HepG2 (cell line): ENCODE measurements around the gene MOG. TPM values are rescaled to one million over a fixed set of nuclear protein-coding genes. Genes with fewer than 3 reads are reported as not detected.

Experiments used
- BRCA1 ChIP-seq: sonication (generic); formaldehyde crosslinking; IDR thresholded peaks from 2 replicates; pipeline ENCODE4 v1.4.0; 2020; ENCODE audit warnings: missing genetic modification reagents
- BRD4 ChIP-seq: sonication (generic); formaldehyde crosslinking; IDR thresholded peaks from 2 replicates; pipeline ENCODE4 v1.4.0; 2020; ENCODE audit warnings: missing genetic modification reagents
- CBX2 ChIP-seq, 2 experiments: fragments of 200-600 bp in 1 of 2; sonication (generic); formaldehyde crosslinking in 1 of 2; IDR thresholded peaks; 2 replicates each; pipeline versions ENCODE4 v1.7.0 to v1.8.1; 2018 to 2022; ENCODE audit warnings: low read depth in 2 of 2, low read length in 1 of 2, mild to moderate bottlenecking in 1 of 2, missing genetic modification reagents in 1 of 2
- ELK4 ChIP-seq: sonication (generic); formaldehyde crosslinking; IDR thresholded peaks from 2 replicates; pipeline ENCODE4 v1.9.0; 2021; ENCODE audit warnings: missing genetic modification reagents, borderline replicate concordance
- FLYWCH1 ChIP-seq: sonication (generic); formaldehyde crosslinking; IDR thresholded peaks from 2 replicates; pipeline ENCODE4 v1.8.1; 2023; ENCODE audit warnings: mild to moderate bottlenecking, missing genetic modification reagents
- FOXM1 ChIP-seq: sonication (generic); formaldehyde crosslinking; IDR thresholded peaks from 2 replicates; pipeline ENCODE4 v1.5.0; 2020; ENCODE audit warnings: missing genetic modification reagents
- GTF2F1 ChIP-seq: fragments of 150-350 bp; IDR thresholded peaks from 2 replicates; pipeline ENCODE4 v1.6.1; 2014; ENCODE audit warnings: low read length
- HDAC2 ChIP-seq: sonication (generic); formaldehyde crosslinking; IDR thresholded peaks from 2 replicates; pipeline ENCODE4 v1.4.0; 2020; ENCODE audit warnings: missing genetic modification reagents
- KLF15 ChIP-seq: sonication (generic); formaldehyde crosslinking; IDR thresholded peaks from 2 replicates; pipeline ENCODE4 v1.8.1; 2023; ENCODE audit warnings: borderline replicate concordance, mild to moderate bottlenecking, inconsistent platforms, missing genetic modification reagents, mixed read lengths
- MYC ChIP-seq: sonication (generic); formaldehyde crosslinking; IDR thresholded peaks from 2 replicates; pipeline ENCODE4 v1.9.0; 2021; ENCODE audit warnings: missing genetic modification reagents, borderline replicate concordance
- NCOA5 ChIP-seq: sonication (generic); formaldehyde crosslinking; IDR thresholded peaks from 2 replicates; pipeline ENCODE4 v1.4.0; 2020; ENCODE audit warnings: missing genetic modification reagents
- NFATC3 ChIP-seq: sonication (generic); formaldehyde crosslinking; IDR thresholded peaks from 2 replicates; pipeline ENCODE4 v1.5.1; 2020; ENCODE audit warnings: mild to moderate bottlenecking, missing genetic modification reagents
- PCBP1 ChIP-seq: fragments of 200-400 bp; formaldehyde crosslinking; IDR thresholded peaks from 2 replicates; pipeline ENCODE4 v1.6.1; 2017; ENCODE audit warnings: mild to moderate bottlenecking, low read depth, low read length, borderline replicate concordance
- SRSF1 ChIP-seq: fragments of 200-400 bp; formaldehyde crosslinking; optimal IDR thresholded peaks from 2 replicates; pipeline ENCODE3; 2017; ENCODE audit warnings: mild to moderate bottlenecking, low read depth, low read length, moderate library complexity
- TBL1XR1 ChIP-seq: fragments of 150-350 bp; IDR thresholded peaks from 2 replicates; pipeline ENCODE4 v1.6.1; 2014; ENCODE audit warnings: borderline replicate concordance, low read length; ENCODE audit not compliant: partially characterized antibody
- ZBTB3 ChIP-seq: sonication (generic); formaldehyde crosslinking; IDR thresholded peaks from 2 replicates; pipeline ENCODE4 v1.4.0; 2020; ENCODE audit warnings: low read depth, mild to moderate bottlenecking, moderate library complexity, missing genetic modification reagents, borderline replicate concordance
- ZNF234 ChIP-seq: sonication (generic); formaldehyde crosslinking; conservative IDR thresholded peaks from 2 replicates; pipeline ENCODE4 v1.5.1; 2020; ENCODE audit warnings: mild to moderate bottlenecking, missing genetic modification reagents
- ZNF546 ChIP-seq: sonication (generic); formaldehyde crosslinking; conservative IDR thresholded peaks from 2 replicates; pipeline ENCODE4 v1.8.1; 2023; ENCODE audit warnings: mild to moderate bottlenecking, missing genetic modification reagents
- ZNF562 ChIP-seq: sonication (generic); formaldehyde crosslinking; IDR thresholded peaks from 2 replicates; pipeline ENCODE4 v1.8.0; 2022; ENCODE audit warnings: missing genetic modification reagents, borderline replicate concordance
- ZNF597 ChIP-seq: sonication (generic); formaldehyde crosslinking; IDR thresholded peaks from 2 replicates; pipeline ENCODE4 v1.5.0; 2020; ENCODE audit warnings: missing genetic modification reagents
- ZNF674 ChIP-seq: sonication (generic); formaldehyde crosslinking; IDR thresholded peaks from 2 replicates; pipeline ENCODE4 v1.5.0; 2020; ENCODE audit warnings: low read depth, mild to moderate bottlenecking, missing genetic modification reagents
- ZNF709 ChIP-seq: sonication (generic); formaldehyde crosslinking; IDR thresholded peaks from 2 replicates; pipeline ENCODE4 v1.5.0; 2020; ENCODE audit warnings: mild to moderate bottlenecking, missing genetic modification reagents
- ZNF746 ChIP-seq: sonication (generic); formaldehyde crosslinking; IDR thresholded peaks from 2 replicates; pipeline ENCODE4 v1.8.0; 2022; ENCODE audit warnings: mild to moderate bottlenecking, missing genetic modification reagents
- ZNF784 ChIP-seq: sonication (generic); formaldehyde crosslinking; IDR thresholded peaks from 2 replicates; pipeline ENCODE4 v1.5.1; 2020; ENCODE audit warnings: missing genetic modification reagents, mild to moderate bottlenecking, borderline replicate concordance
- ZNF83 ChIP-seq: sonication (generic); formaldehyde crosslinking; IDR thresholded peaks from 2 replicates; pipeline ENCODE4 v1.4.0; 2020; ENCODE audit warnings: missing genetic modification reagents, mild to moderate bottlenecking, borderline replicate concordance
- ZNF841 ChIP-seq: sonication (generic); formaldehyde crosslinking; IDR thresholded peaks from 2 replicates; pipeline ENCODE4 v1.8.1; 2023; ENCODE audit warnings: missing genetic modification reagents, borderline replicate concordance
- ZSCAN30 ChIP-seq: sonication (generic); formaldehyde crosslinking; IDR thresholded peaks from 2 replicates; pipeline ENCODE4 v1.5.0; 2020; ENCODE audit warnings: mild to moderate bottlenecking, missing genetic modification reagents
- polyA plus RNA-seq, 8 experiments: library from polyadenylated mRNA; depleted of rRNA in 3 of 8; stranded (reverse) in 7 of 8; unstranded in 1 of 8; fragments of >200 nt; fragmentation: Illumina TruSeq in 4 of 8; extraction: Trizol in 4 of 8; gene quantifications; 2 replicates each; pipeline versions ENCODE4 v1.2.1 to v1.2.3, GENCODE V29; 2011 to 2016; ENCODE audit warnings: low read depth in 4 of 8, missing spikeins in 1 of 8, mixed read lengths in 1 of 8; ENCODE audit not compliant: insufficient read depth in 1 of 8
- total RNA-seq, 5 experiments: library from RNA; depleted of rRNA; stranded (reverse); fragments of >200 nt; fragmentation: Illumina TruSeq; extraction: Trizol; gene quantifications; 2 replicates each; pipeline ENCODE4 v1.2.3, GENCODE V29; 2016; ENCODE audit warnings: low read depth in 1 of 5

Gene MOG
- total and polyA plus RNA-seq, 2 of the 13 experiments (the other 11 are each of a cell fraction or from before 2014, with no cell fraction given) = not detected

GRCh38 chr6:29649701-29650673 lies 6.9 kb upstream of the MOG start (continued):
- TF ChIP-seq ZNF784 (no peak), NFATC3 (CRISPR knock-in tag) (no peak), SRSF1 (no peak), ZNF597 (CRISPR knock-in tag) (no peak), MYC (CRISPR knock-in tag) (peak; percentile 59; the same call in 1 of the 2 replicates), BRCA1 (0 out of 2 replicates have a peak, but pooled peaks have one; percentile 40), ELK4 (CRISPR knock-in tag) (no peak), ZSCAN30 (no peak), ZNF234 (CRISPR knock-in tag) (no peak), FOXM1 (no peak), ZNF841 (CRISPR knock-in tag) (no peak), BRD4 (peak; percentile 38; the same call in 1 of the 2 replicates), NCOA5 (CRISPR knock-in tag) (no peak), KLF15 (CRISPR knock-in tag) (no peak), GTF2F1 (no peak), PCBP1 (no peak), ZNF562 (CRISPR knock-in tag) (no peak), FLYWCH1 (CRISPR knock-in tag) (no peak), ZNF674 (CRISPR knock-in tag) (no peak), TBL1XR1 (no peak), HDAC2 (CRISPR knock-in tag) (no peak), ZNF709 (no peak), CBX2 (IDR thresholded peaks at IDR 0.05; ENCODE audit: low read depth, low read length) (no peak), CBX2 (CRISPR knock-in tag; IDR thresholded peaks at IDR 0.05; ENCODE audit: low read depth) (no peak), ZBTB3 (CRISPR knock-in tag) (no peak), ZNF83 (0 out of 2 replicates have a peak, but pooled peaks have one; percentile 22), ZNF546 (CRISPR knock-in tag) (no peak), ZNF746 (no peak)
